Fibroblast of mammary gland (primary cell): Measurements from ENCODE around the gene TFAP2E.
"Not testable (repeated sequence)": the region's sequence is repeated elsewhere in the genome, so short reads cannot be mapped to it uniquely, and the experiment has no call there.

ENCODE experiments used
- DNase-seq: peaks from one replicate; pipeline ENCODE4 v3.0.0-alpha.2; 2010; ENCODE audit warnings: low read depth
- H3K4me3 ChIP-seq: 2 replicates; pipeline ENCODE4 v1.5.1; 2011; ENCODE audit warnings: low read depth, mild to moderate bottlenecking, low read length, moderate library complexity; ENCODE audit not compliant: control insufficient read depth
- CTCF ChIP-seq: conservative IDR thresholded peaks from 2 replicates; pipeline ENCODE4 v1.5.1; 2011; ENCODE audit warnings: low read depth, low read length, inconsistent platforms; ENCODE audit not compliant: control insufficient read depth, insufficient read depth

TFAP2E gene

GRCh38 chr1:35571263-35571662, 1.9 kb upstream of the TFAP2E start:
- DNase-seq, result no peak
- H3K4me3 ChIP-seq, result no peak overlapping the region
- TF ChIP-seq CTCF, result no peak

DNA sequence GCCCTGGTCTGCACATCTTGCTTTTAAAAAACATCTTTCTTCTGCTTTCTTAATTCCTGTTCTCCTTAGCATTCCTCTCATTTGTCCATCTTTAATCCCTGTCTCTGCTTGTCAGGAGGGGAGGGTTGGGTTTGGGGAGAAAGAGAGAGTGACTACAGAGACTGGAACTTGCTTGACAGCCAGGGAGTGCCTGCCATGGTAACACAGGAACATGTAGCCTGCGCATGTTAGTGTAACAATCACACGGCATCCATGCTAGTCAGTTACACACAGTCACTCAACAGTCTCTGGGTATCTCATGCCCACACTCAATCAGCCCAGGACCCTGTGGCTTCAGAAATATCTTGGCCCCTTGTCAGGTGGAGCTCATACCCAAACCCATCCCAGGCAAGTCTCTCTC, 818 bp upstream of the TFAP2E start:
- TF ChIP-seq CTCF, result no peak
- H3K4me3 ChIP-seq, result no peak overlapping the region
- DNase-seq, result no peak

- DNase-seq, result no peak
- no peak for TF ChIP-seq CTCF
- no peak overlapping the region for H3K4me3 ChIP-seq
Measured at GRCh38 chr1:35574125-35574654, 1.1 kb downstream of the TFAP2E start.

DNA sequence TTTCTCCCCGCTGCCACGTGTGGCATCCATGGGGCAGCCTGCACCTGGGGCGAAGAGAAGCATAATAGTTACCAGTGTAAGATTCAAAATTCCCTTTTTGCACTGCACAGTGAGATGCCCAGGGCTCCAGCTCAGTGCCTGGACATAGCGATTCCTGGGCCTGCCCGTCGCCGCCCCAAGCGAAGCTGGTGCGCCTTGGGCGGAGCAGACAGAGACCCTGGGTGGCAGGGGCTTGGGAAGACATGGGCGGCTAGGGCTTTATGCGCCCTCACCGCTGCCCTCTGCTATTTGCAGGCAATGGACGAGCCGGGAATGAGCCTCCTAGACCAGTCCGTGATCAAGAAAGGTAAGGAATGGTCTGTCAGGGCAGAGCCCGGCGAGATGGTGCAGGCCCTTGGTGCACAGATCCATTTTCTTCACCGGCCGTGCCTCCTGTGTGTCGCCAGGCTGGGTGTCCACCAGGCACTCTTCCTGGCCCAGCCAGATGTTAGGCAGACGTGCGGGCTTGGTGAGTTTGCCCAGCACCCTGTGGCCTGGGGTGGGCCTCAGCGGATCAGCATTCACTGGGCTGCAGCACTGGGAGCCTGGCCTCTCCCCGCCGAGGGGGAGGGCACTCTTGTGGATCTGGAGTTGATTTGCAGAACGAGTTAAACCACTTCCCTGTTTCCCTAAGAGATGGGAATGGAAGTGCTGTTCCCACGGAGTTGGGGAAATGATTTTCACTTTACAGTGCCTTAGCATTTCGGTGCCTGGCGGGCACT, 1.7 kb downstream of the TFAP2E start:
- TF ChIP-seq CTCF, result no peak
- no peak overlapping the region for H3K4me3 ChIP-seq
- DNase-seq, result no peak

GRCh38 chr1:35575416-35575958, 2.4 kb downstream of the TFAP2E start:
- TF ChIP-seq CTCF, result no peak
- DNase-seq, result no peak

GRCh38 chr1:35576061-35576765, 3.1 kb downstream of the TFAP2E start:
- no peak overlapping the region for H3K4me3 ChIP-seq
- DNase-seq, result peak; percentile 18
- no peak for TF ChIP-seq CTCF

More at GRCh38 chr1:35575416-35575958, 2.4 kb downstream of the TFAP2E start:
- H3K4me3 ChIP-seq, result no peak overlapping the region

DNA sequence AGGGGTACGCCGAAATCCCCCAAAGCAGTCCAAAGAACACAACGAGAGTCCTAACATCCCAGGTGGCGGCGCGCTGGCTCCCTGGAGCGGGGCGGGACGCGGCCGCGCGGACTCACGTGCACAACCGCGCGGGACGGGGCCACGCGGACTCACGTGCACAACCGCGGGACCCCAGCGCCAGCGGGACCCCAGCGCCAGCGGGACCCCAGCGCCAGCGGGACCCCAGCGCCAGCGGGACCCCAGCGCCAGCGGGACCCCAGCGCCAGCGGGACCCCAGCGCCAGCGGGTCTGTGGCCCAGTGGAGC, 3.6 kb downstream of the TFAP2E start:
- H3K4me3 ChIP-seq, DNase-seq: not testable (repeated sequence)
